Measurements from ENCODE around the gene FETUB.

Gene FETUB

DNA sequence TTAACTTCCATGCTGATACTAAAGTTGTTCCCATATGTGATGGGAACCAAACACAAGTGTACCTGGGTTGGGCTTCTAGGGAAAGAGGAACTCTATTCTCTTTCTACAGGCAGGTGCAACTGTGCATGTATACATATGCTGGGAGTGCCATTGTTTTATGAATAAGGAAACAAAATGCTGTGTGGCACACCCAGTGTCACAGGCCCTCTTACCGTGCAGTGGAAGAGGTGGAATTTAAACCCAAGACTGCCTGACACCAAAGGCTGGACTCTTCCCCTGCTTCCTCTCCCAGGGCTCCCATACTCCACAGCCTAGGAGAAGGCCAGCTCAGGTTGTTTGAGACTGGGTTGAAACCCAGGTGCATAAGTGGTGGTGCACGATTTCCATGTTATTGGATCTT, 1.9 kb upstream of the FETUB start:
- no peak for DNase-seq

DNA sequence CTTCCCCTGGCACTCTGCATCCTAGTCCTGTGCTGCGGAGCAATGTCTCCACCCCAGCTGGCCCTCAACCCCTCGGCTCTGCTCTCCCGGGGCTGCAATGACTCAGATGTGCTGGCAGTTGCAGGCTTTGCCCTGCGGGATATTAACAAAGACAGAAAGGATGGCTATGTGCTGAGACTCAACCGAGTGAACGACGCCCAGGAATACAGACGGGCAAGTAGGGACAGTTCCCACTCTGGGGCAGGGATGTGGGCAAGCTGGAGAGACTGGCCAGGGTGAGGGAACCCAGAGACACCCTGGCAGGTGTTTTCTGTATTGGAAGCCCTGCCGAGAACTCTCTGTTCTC, 247 bp downstream of the FETUB start:
- no peak for DNase-seq

DNA sequence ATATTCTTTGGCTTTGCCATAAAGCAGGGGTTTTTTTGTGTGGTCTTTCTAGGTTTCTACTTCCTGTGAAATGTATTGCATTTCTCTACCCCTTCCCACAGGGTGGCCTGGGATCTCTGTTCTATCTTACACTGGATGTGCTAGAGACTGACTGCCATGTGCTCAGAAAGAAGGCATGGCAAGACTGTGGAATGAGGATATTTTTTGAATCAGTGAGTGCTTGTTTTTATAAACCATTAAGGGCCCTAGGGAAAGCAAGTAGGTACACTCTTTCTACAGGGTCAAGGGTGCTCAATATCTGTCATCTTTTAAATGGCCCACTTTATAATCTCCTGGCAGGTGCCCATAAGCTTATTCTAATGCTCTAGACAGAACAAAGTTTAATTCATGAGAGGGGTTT, 730 bp downstream of the FETUB start:
- DNase-seq: no peak

DNA sequence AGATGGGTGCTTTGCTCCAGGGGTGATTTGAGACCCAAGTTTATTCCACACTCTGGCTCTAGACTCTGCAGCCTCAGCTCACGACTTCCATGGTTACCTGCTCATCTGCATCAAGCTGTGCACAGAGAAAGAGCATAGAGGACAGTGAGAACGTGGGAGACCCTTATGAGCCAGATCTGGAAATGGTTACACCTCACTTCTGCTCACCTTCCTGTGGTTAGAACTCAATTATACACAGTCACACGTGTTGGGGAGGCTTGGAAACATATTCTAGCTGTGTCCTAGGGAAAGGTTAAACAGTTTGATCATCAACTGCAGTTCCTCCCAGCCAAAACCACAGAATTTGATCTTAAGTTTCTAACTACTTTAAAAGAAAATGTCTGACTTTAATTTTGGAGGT, 1.8 kb downstream of the FETUB start:
- no peak for DNase-seq

DNA sequence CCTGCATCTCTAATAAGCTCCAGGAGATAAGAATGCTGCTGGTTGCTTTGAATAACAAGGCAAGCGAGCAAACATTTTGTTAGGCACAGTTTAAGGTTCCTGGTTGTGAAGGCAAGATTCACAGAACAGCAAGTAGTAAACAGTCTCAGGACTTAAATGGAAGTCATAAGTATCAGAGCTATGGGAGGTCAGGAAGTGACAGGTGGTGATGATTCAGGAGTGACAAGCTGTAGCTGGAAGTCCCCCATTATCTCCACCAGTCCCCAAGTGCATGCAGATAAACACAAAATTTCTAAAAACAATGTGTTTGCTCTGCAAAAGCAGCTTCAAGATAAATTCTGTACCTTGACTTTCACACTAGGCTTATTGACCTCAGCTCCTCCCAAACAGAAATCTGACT, 3.3 kb downstream of the FETUB start:
- no peak for DNase-seq

DNA sequence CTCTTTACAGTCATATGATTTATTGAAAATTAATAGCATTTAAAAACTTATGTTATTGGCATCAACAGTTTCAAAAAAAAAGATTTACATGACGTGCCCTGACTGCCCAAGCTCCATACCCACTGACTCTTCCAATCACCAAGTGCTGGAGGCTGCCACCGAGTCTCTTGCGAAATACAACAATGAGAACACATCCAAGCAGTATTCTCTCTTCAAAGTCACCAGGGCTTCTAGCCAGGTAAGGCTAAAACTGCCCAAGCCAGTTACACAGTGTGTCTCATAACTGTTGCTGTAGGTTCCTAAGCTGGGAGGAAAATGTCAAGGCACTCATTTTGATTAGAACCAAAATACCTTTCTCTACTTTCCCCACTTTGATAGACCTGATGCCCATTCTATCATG, 4.5 kb downstream of the FETUB start:
- DNase-seq: no peak

DNA sequence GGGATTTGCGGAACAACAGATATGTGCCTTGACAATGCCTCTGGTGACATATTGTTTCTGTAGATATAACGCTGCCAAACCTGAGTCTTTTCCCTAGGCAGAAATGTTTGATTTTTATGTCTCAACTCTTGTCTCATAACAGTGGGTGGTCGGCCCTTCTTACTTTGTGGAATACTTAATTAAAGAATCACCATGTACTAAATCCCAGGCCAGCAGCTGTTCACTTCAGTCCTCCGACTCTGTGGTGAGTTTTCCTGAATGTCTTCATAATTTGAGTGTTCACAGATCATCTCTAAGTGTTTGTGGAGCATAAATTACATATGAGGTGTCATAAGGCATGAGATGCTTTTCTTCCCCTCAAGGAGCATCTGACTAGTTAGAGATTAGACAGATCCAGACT, 5.9 kb downstream of the FETUB start:
- DNase-seq: no peak

DNA sequence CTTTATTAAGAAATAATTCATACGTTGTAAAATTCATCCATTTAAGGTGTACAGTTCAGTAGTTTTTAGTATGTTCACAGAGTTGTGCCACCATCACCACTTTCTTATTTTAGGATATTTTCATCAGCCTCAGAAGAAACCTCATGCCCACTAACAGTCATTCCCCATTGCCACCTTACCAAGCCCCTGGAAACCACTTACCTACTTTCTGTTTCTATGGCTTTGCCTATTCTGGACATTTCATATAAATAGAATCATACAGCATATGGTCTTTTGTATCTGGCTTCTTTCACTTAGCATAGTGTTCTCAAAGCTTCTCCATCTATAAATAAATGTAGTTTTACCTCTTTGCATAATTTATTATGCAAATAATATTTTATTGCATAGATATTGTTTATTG, 6.6 kb downstream of the FETUB start:
- no peak for DNase-seq

DNA sequence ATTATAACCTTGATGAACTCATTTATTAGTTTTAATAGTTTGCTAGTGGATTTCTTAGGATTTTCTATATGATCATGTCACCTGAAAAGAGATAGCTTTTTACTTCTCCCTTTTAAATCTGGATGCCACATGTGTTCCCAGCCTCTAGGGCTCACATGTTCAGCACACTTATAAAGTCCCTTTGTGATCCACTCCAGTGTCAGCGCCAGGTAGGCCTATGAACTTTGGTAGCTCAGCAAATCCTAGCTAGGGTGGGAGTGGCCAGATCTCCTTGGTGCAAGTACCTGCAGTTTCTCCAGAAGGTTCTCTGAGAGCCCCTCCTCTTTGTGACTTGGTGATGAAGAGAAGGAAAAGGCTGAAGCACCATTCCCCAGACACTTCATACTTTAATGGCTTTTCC, 8.7 kb downstream of the FETUB start:
- DNase-seq: no peak

DNA sequence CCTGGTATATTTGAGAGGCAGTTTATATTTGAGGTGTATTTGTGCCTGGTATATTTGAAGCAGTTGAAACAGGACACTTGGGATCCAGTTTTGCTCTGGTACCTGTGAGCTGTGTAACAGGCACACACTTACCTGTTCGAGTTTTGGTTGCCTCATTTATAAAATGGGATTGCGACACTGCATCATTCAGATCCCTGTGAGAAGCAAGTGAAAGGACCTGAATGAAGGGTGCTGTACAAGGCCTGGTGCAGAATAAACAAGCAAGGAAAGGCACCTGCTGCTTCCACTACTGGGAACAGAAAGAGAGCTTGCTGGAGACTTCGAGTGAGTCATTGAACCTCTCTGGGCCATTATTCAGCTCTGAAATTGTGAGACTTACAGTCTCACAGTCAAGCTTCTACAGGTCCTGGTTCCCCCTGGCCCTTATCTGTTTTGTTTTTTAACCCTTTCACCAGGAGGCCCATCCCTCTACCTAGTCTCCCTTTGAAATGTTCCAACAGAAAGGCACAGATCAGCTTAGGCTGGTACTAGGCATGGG, 11.5 kb downstream of the FETUB start:
- no peak for DNase-seq

DNA sequence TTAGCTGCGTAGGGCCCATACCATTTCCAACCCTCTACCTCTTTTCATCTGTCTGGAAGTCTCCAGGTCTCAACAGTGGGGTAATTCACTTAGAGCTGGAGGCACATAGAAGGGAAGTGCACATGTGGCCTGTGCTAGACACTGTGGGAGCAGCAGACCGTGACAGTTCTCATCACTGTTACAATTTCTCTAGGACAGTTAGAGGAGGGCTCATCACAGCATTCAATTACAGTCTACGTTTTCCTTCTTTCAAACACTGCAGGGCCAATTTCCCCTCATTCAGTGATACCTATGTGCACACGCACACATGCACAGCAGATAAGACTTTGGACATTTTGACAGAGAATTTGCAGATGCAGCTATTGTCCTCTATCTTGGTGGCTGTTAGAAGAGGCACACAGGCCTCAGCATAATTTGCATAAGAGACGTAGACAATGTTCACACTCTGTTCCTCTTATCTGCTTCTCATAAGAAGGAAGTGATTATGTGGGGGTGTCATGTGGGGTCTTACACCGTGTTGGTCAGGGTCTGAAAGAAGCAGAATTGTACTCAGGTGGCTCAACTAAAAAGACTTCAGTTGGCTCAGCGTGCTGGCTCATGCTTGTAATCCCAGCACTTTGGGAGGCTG, 13.0 kb downstream of the FETUB start:
- no peak for DNase-seq

DNA sequence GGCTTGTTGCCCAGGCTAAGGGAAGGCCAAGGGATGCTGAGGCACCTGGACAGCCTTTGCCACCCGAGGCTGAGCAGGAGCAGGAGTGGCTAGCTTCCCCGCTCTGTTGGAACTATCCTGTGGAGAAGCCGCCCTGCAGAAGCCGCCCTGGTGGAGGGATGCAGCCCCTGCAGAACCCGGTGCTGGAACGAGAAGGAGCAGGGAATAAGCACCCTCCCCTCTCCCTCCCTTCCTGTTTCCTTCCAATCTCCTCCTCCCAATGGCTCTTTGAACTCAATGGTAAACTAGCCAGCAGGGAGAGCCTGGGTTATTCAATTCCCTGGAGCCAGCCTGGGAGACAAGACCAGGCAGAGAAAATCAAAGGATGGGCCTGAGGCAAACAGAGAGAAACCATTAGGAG, 13.8 kb downstream of the FETUB start:
- DNase-seq: no peak

DNA sequence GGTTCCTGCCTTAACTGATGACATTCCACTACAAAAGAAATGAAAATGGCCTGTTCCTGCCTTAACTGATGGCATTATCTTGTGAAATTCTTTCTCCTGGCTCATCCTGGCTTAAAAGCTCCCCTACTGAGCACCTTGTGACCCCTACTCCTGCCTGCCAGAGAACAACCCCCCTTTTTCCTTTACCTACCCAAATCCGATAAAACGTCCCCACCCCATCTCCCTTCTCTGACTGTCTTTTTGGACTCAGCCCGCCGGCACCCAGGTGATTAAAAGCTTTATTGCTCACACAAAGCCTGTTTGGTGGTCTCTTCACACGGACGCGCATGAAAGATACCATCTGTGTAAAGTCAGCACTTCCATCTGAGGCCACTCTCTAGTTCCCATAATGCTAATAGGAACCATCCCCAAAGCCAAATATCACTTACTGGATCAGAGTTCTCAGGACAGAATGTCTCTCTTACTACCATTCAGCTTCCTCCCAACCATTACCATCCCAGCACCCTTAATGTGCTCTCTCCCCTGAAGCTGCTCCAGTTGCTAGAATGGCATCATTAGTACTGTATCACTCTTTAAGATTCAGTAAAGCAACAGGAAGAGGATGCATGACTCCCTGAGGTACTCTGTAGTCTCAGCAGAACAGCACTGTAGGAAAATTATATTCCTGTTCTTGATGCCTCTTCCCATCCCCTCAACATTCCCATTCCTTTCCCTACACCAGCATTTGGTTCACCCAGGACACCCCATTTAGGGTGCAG, 23.3 kb downstream of the FETUB start:
- no peak for DNase-seq

DNA sequence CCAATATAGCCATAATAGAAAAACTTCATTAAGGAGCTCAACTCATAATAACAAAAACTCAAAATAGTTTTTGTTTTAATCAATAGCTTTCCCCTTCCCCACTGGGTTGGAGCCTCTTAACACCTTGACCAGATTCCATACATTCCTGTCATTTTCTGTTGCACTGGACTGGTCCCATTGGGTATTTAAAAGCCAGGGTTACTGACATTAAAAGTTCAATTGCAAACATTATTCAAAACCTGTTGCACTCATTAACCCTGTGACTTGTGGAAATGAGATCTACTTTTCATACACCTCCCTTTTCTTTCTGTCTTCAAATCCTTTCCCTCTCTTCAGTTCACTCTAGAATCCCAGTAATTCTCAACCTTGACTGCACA, 23.9 kb downstream of the FETUB start:
- DNase-seq: no peak

DNA sequence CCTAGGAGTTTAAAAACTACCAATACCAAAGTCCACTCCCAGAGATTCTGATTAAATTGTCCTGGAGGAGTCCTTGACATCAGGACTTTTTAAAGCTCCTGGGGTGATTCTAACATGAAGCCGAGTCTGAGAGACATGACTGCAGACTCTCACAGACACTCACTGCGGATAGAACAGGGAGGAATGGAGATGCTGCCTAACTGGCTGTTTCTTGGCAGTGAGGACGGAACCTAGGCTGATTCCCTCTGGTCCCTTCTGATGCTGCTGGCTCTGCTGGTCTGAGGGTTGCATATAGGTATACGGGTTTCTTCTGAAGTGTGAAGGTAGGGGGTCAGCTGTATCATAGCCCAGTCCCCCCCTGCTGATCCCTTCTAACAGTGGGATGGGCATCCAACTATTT, 24.3 kb downstream of the FETUB start:
- no peak for DNase-seq

DNA sequence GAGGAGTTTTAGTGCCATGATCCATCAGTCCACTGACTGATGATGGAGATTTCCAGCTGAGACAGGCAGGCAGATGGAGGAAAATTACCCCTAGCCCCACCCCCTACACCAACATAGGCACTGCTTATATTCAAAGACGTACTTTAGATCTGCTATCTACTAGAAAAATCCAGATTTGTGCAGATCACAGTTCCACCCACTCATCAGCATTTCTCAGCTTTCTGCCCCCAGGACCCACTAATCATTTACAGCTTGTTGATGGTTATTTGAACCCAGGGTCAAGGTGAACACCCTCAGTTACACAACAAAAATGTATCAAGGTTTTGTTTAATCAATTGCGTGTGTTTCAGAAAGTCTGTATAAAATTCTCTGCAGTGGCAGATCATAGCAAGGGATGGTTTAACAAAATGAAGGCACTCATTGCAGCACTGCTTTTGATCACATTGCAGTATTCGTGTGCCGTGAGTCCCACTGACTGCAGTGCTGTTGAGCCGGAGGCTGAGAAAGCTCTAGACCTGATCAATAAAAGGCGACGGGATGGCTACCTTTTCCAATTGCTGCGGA, 25.5 kb downstream of the FETUB start, which contains the start of gene HRG:
Gene HRG (plus strand): TSS at position 390 of the 564 bp plus-strand sequence. CDS start 18 bp downstream, at position 408.
- no peak for DNase-seq

DNA sequence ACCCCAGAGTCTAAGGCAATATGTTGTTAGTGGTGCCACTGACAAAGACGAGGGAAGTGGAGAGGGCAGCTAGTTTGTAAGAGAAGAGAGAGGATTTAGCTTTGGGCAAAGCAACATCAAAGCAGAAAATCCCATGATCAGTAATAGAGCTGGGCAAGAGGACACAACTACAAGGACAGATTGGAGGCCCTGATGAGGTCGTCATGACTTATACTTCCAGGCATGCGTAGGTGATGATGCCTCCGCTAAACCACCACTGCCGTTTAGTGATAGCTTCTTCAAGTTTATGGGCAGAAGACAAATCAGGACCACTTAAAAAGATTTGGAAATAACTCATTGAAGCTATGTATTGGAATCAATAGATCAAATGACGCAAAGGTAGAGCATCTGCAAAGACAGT, 28.2 kb downstream of the FETUB start:
- DNase-seq: no peak

DNA sequence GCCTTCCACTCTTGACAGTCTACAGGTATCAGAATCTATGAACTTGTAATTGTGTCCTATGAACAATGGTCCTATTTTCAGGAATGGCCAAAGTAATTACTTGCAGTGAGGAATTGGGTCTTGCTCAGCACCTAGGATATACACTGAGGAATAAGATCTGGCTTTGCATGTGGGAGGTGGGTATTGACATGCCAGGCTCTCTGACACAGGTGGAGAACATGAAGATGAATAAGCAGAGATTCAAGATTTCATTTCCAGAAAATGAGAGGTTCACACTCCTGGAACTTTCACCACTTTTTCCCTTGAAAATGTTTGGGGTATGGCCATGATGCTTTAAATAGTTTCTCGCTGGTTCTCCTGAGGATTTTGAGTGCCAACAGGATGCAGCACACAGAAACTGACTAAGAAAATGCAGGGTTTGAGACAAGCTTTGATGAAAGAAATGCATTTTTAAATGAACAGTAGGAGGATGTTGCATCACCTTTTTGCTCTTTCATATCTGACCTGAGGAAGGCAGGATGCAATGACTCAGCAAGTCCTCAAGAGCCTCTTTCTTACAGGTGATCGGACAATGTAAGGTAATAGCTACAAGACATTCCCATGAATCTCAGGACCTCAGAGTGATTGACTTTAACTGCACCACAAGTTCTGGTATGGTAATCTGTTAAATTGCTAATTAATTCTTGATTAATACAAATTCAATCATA, 29.3 kb downstream of the FETUB start:
- DNase-seq: no peak

DNA sequence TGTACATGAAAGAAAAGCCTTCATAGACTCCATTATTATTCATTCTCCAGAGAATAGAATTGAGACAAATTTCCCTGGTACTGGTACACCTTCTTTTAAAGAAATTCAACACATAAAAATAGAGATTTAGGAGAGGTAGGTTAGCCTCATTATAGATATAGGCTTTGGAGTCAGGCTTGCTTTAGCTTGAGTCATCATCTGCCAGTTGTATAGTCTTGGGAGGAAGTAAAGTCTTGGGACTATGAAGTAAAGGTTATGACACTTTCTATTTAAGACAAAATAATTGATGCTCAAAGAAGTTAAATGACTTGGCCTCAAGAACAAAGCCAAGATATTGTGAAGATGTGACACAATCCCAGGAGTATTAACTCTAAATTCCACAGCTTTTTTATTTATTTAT, 30.0 kb downstream of the FETUB start:
- DNase-seq: no peak

DNA sequence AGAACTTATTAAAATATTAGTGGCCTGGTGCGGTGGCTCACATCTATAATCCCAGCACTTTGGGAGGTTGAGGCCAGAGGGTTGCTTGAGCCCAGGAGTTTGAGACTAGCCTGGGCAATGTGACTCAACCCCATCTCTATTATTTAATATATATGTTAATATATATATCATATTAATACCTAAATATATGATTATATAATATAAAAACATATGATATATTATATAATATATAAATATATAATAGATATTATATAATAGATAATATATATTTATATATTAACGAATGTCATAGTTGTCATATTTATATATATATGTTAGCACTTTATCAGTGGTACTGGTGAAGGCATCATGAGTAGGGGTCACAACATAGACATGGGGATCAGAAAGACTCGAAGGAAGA, 30.9 kb downstream of the FETUB start:
- DNase-seq: no peak

DNA sequence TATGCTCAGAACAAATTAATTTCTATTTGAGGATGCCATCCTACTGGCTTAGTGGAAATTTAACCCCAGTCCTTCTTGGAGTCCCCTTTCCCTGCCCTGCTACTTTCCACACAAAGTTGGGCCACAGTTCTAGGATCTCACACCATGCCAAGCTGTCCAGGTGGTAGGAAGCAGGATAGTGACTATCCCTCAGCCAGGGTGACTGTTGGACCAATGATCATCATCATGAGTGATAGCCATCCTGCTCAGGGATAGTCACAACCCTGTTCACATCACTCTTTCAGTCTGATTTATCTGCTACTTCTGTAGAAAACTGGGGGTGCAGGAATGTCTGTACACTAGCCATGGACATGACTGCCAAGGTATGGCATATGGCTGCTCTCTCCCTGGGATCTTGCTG, 38.4 kb downstream of the FETUB start:
- no peak for DNase-seq

DNA sequence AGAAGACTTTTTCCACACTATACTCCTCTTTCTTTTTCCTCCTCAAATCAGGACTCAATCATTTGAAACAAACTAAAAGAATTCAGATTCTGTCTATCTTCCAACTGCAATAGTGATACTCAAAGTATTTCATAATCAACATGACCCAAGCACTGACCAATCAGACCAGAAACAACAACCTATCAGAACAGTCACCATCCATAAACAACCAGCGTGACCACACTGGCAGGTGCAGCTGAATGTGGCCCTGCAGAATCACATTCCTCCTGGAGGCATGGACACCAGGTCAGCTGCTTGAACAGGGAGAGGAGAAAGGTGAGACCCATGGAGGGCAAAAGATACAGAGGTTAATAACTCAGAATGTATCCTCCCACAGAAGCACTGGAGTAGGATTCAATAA, 39.0 kb downstream of the FETUB start:
- no peak for DNase-seq

DNA sequence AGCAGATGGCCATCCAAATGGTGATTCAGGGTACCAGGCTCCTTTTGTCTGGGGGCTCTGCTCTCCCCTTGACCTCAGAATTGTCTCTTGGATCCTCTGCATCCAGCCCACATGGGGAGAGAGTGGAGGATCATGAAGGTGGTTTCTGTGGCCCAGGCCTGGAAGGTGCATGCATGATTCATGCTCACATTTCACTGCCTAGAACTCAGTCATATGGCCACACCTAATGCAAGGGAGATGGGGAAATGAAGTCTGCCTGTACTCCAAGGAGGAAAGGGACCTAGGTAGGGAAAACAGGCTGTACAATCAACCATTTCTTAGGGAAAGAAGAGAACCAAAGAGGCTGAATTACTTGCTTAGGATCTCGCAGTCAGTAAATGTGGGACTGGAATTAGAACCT, 40.7 kb downstream of the FETUB start:
- no peak for DNase-seq

DNA sequence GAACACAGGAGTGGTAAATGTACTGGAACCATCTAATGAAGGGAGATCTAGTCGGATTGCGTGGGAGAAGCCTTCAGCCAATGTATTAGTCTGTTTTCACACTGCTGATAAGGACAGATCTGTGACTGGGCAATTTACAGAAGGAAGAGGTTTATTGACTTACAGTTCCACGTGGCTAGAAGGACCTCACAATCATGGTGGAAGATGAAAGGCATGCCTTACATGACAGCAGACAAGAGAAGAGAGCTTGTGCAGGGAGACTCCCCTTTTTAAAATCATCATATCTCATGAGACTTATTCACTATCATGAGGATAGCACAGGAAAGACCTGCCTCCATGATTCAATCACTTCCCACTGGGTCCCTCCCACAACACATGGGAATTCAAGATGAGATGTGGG, 42.6 kb downstream of the FETUB start:
- no peak for DNase-seq

Data from NCI-H1417 treated with DMSO at 0.1 percent for 48 hours (cell line).